H1 (cell line): ENCODE data around the gene LRRC3C. TPM values are rescaled to one million over a fixed set of nuclear protein-coding genes. Genes with fewer than 3 reads are reported as not detected.

Source experiments
- BCL11A ChIP-seq, 2 experiments: IDR thresholded peaks; one replicate each; pipeline ENCODE4 v1.6.1; 2011; ENCODE audit warnings: low read depth in 2 of 2, low read length in 2 of 2, mild to moderate bottlenecking in 2 of 2
- MAFK ChIP-seq: IDR thresholded peaks from 2 replicates; pipeline ENCODE4 v1.6.1; 2012; ENCODE audit warnings: low read depth, mild to moderate bottlenecking, improper control_type of control experiment, low read length
- POLR2AphosphoS5 ChIP-seq: IDR thresholded peaks from 2 replicates; pipeline ENCODE4 v1.6.1; 2011; ENCODE audit warnings: low read depth, low read length
- TAF7 ChIP-seq: optimal IDR thresholded peaks from 2 replicates; pipeline ENCODE3; 2011; ENCODE audit warnings: low read depth, mild to moderate bottlenecking, inconsistent platforms, low read length, moderate library complexity, borderline replicate concordance
- TEAD4 ChIP-seq: IDR thresholded peaks from 2 replicates; pipeline ENCODE4 v1.6.1; 2012; ENCODE audit warnings: low read depth, low read length, inconsistent platforms, mixed read lengths
- YY1 ChIP-seq: IDR thresholded peaks from 2 replicates; pipeline ENCODE4 v1.6.1; 2011; ENCODE audit warnings: low read depth, mild to moderate bottlenecking, low read length
- polyA plus RNA-seq, 7 experiments: library from polyadenylated mRNA; depleted of rRNA in 3 of 7; stranded (reverse) in 5 of 7; unstranded in 2 of 7; fragments of >200 nt in 5 of 7; fragments of 200-250 nt in 2 of 7; gene quantifications; 1 replicate in 5 of 7; 2 replicates in 1 of 7; 4 replicates in 1 of 7; pipeline versions ENCODE4 v1.2.1 to v1.2.3, GENCODE V29; 2011 to 2013; ENCODE audit warnings: missing spikeins in 2 of 7, mixed read lengths in 2 of 7
- total RNA-seq: library from RNA; stranded (reverse); fragmentation: NEBNext Ultra II Directional; extraction: Animal tissue kit (Norgen Biotek cat#: 25700); gene quantifications from 2 replicates; pipeline ENCODE4 v1.2.1, GENCODE V29; 2021
- TF ChIP-seq, protein P1 (sequence below): IDR thresholded peaks from 2 replicates; pipeline ENCODE4 v1.6.1; 2011; ENCODE audit warnings: low read depth, mild to moderate bottlenecking, low read length; ENCODE audit not compliant: insufficient read depth

Gene LRRC3C
- total and polyA plus RNA-seq, 2 of the 8 experiments (the other 6 are each of a cell fraction or from before 2014, with no cell fraction given), result not detected

DNA sequence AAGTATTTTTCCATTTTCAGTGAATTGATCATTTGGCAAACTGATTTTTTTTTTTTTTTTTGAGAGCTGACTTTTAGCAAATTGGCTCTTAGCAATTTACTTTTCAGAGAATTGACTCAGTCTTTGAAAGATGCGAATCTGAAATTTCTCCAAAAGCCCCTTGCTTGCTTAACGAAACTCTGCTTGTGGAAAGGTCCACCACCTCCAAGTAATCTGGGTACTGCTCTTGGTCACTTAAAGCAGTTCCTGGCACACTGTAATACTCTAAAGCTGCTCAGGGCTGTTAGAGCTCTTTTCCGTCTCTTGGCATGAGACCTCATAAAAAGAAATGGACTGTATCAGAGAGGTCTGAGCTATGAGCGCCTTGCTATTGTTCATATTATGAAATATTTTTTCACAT lies 12.0 kb upstream of the LRRC3C start (continued):
- TF ChIP-seq, protein P1, sequence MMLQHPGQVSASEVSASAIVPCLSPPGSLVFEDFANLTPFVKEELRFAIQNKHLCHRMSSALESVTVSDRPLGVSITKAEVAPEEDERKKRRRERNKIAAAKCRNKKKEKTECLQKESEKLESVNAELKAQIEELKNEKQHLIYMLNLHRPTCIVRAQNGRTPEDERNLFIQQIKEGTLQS, result no peak
- TF ChIP-seq POLR2AphosphoS5 (no peak), MAFK (no peak), TAF7 (no peak), YY1 (no peak), BCL11A (IDR thresholded peaks at IDR 0.05; ENCODE audit: low read depth in 2 of 2, low read length in 2 of 2) (no peak), TEAD4 (no peak)
